GM23338 (cell line): Measurements from ENCODE around the gene KCNC4. TPM values are rescaled to one million over a fixed set of nuclear protein-coding genes. Genes with fewer than 3 reads are reported as not detected.

Experiments used
- ATAC-seq: fragments of 200-7000 bp; cut with Tn5 transposase; 3 replicates; pipeline ENCODE4 v1.9.1; 2020
- DNase-seq: peaks from one replicate; pipeline ENCODE4 v3.0.0-alpha.2; 2015; ENCODE audit warnings: low spot score
- H2AFZ ChIP-seq: fragments of 200-600 bp; sonication (generic); 2 replicates; pipeline ENCODE4 v1.8.0; 2016; ENCODE audit warnings: antibody characterized with exemption, mild to moderate bottlenecking, moderate library complexity
- H3F3A ChIP-seq: fragments of 200-600 bp; sonication (generic); replicated peaks from 2 replicates; pipeline ENCODE4 v1.8.0; 2017; ENCODE audit warnings: antibody characterized with exemption, mixed run types, low read depth
- H3K27ac ChIP-seq: fragments of 200-600 bp; sonication (generic); 2 replicates; pipeline ENCODE4 v1.6.1; 2016; ENCODE audit warnings: low read depth
- H3K27me3 ChIP-seq: fragments of 200-600 bp; sonication (generic); 2 replicates; pipeline ENCODE4 v1.8.0; 2016; ENCODE audit warnings: mild to moderate bottlenecking, mixed run types, moderate library complexity; ENCODE audit not compliant: insufficient read depth
- H3K36me3 ChIP-seq: fragments of 200-600 bp; sonication (generic); 2 replicates; pipeline ENCODE4 v1.8.0; 2016; ENCODE audit warnings: mild to moderate bottlenecking; ENCODE audit not compliant: insufficient read depth
- H3K4me1 ChIP-seq: fragments of 200-600 bp; sonication (generic); 2 replicates; pipeline ENCODE4 v1.8.0; 2016; ENCODE audit warnings: mild to moderate bottlenecking, moderate library complexity; ENCODE audit not compliant: insufficient read depth
- H3K4me2 ChIP-seq: fragments of 200-600 bp; sonication (generic); 2 replicates; pipeline ENCODE4 v1.7.1; 2017; ENCODE audit warnings: mixed run types
- H3K4me3 ChIP-seq: fragments of 200-600 bp; sonication (generic); 2 replicates; pipeline ENCODE4 v1.6.1; 2016; ENCODE audit warnings: mixed run types
- H3K79me2 ChIP-seq: fragments of 200-600 bp; sonication (generic); replicated peaks from 2 replicates; pipeline ENCODE4 v1.8.0; 2017; ENCODE audit warnings: mild to moderate bottlenecking; ENCODE audit not compliant: insufficient read depth
- H3K9me2 ChIP-seq: fragments of 200-600 bp; sonication (generic); 2 replicates; pipeline ENCODE4 v1.8.0; 2017; ENCODE audit not compliant: insufficient read depth
- H4K20me1 ChIP-seq: fragments of 200-600 bp; sonication (generic); replicated peaks from 2 replicates; pipeline ENCODE4 v1.8.0; 2017; ENCODE audit warnings: mild to moderate bottlenecking; ENCODE audit not compliant: insufficient read depth
- H3K27ac Mint-ChIP-seq: 2 replicates; pipeline ENCODE4 v1.8.0; 2020; ENCODE audit warnings: inconsistent platforms, mild to moderate bottlenecking, moderate library complexity, mixed read lengths
- H3K27me3 Mint-ChIP-seq: 3 replicates; pipeline ENCODE4 v1.8.0; 2022; ENCODE audit warnings: low read depth, mild to moderate bottlenecking, moderate library complexity, mixed read lengths, inconsistent platforms; ENCODE audit not compliant: insufficient read depth, poor library complexity
- H3K36me3 Mint-ChIP-seq: 3 replicates; pipeline ENCODE4 v1.8.0; 2021; ENCODE audit warnings: low read depth, mild to moderate bottlenecking, inconsistent platforms, moderate library complexity, mixed read lengths
- H3K4me1 Mint-ChIP-seq: 3 replicates; pipeline ENCODE4 v1.8.0; 2020; ENCODE audit warnings: mild to moderate bottlenecking, inconsistent platforms, mixed read lengths
- H3K4me3 Mint-ChIP-seq: 3 replicates; pipeline ENCODE4 v1.8.0; 2021; ENCODE audit warnings: moderate library complexity, mild to moderate bottlenecking, inconsistent platforms, mixed read lengths
- H3K9me3 Mint-ChIP-seq: 3 replicates; pipeline ENCODE4 v1.8.0; 2020; ENCODE audit warnings: moderate library complexity, mild to moderate bottlenecking, inconsistent platforms, mixed read lengths
- CREB1 ChIP-seq: fragments of 250-450 bp; sonication (Bioruptor Pico); IDR thresholded peaks from 2 replicates; pipeline ENCODE4 v1.5.0; 2020; ENCODE audit warnings: low read depth, mild to moderate bottlenecking, moderate library complexity
- EZH2 ChIP-seq: fragments of 200-600 bp; sonication (generic); IDR thresholded peaks from one replicate; pipeline ENCODE4 v1.8.0; 2017; ENCODE audit warnings: antibody characterized with exemption, mild to moderate bottlenecking, low read depth; ENCODE audit not compliant: unreplicated experiment
- EZH2phosphoT487 ChIP-seq: fragments of 200-600 bp; sonication (generic); IDR thresholded peaks from one replicate; pipeline ENCODE4 v1.8.1; 2018; ENCODE audit warnings: antibody characterized with exemption; ENCODE audit not compliant: unreplicated experiment
- JUNB ChIP-seq: IDR thresholded peaks from one replicate; pipeline ENCODE4 v1.6.1; 2016; ENCODE audit warnings: antibody characterized with exemption; ENCODE audit not compliant: unreplicated experiment
- NANOG ChIP-seq: IDR thresholded peaks from 2 replicates; pipeline ENCODE4 v1.6.1; 2016; ENCODE audit warnings: antibody characterized with exemption, borderline replicate concordance
- POLR2AphosphoS5 ChIP-seq: IDR thresholded peaks from 2 replicates; pipeline ENCODE4 v1.6.1; 2016; ENCODE audit warnings: antibody characterized with exemption, low read depth
- STAT1 ChIP-seq: IDR thresholded peaks from one replicate; pipeline ENCODE4 v1.6.1; 2016; ENCODE audit warnings: antibody characterized with exemption; ENCODE audit not compliant: unreplicated experiment
- ZNF114 ChIP-seq: fragments of 250-450 bp; sonication (Bioruptor Pico); IDR thresholded peaks from 2 replicates; pipeline ENCODE4 v1.5.0; 2020; ENCODE audit warnings: mild to moderate bottlenecking, moderate library complexity
- ZNF331 ChIP-seq: fragments of 250-450 bp; sonication (Bioruptor Pico); IDR thresholded peaks from 2 replicates; pipeline ENCODE4 v1.5.0; 2020; ENCODE audit warnings: low read depth, mild to moderate bottlenecking, moderate library complexity
- polyA plus RNA-seq: library from polyadenylated mRNA; unstranded; fragments of >200 nt; fragmentation: Nextera tagmentation; extraction: Ambion mirVana; gene quantifications from 2 replicates; pipeline ENCODE4 v1.2.1, GENCODE V29; 2016
- total RNA-seq: library from RNA; depleted of rRNA; stranded (reverse); fragments of >200 nt; shearing (Covaris generic); gene quantifications from 2 replicates; pipeline ENCODE4 v1.2.3, GENCODE V29; 2014
- TF ChIP-seq, protein P1 (sequence below): IDR thresholded peaks from 2 replicates; pipeline ENCODE4 v1.6.1; 2016; ENCODE audit warnings: antibody characterized with exemption
- TF ChIP-seq, protein P2 (sequence below): fragments of 250-450 bp; sonication (Bioruptor Pico); IDR thresholded peaks from 2 replicates; pipeline ENCODE4 v1.5.0; 2020; ENCODE audit warnings: mild to moderate bottlenecking, moderate library complexity
- TF ChIP-seq, protein P3 (sequence below), 2 experiments: fragments of 200-600 bp in 1 of 2; sonication (generic) in 1 of 2; conservative IDR thresholded peaks; 2 replicates each; pipeline versions ENCODE4 v1.5.1 to v1.6.1; 2016 to 2017; ENCODE audit warnings: antibody characterized with exemption in 2 of 2, low read depth in 2 of 2, mild to moderate bottlenecking in 2 of 2, moderate library complexity in 1 of 2
- TF ChIP-seq, protein P4 (sequence below): IDR thresholded peaks from one replicate; pipeline ENCODE4 v1.6.1; 2018; ENCODE audit warnings: antibody characterized with exemption; ENCODE audit not compliant: unreplicated experiment

The KCNC4 gene
- total and polyA plus RNA-seq, 2 experiments from 2014 or later: 3.5 to 10.7 TPM

GRCh38 chr1:110225212-110225611, 15.1 kb downstream of the KCNC4 start:
- no peak for DNase-seq
- Histone ChIP-seq H4K20me1 (no peaks in the 10 kb centered on the region), H3K79me2 (no peaks in the 10 kb centered on the region), H3K9me2 (no peaks in the 10 kb centered on the region), H3F3A (no peaks in the 10 kb centered on the region), H3K36me3 (no peaks in the 10 kb centered on the region), H3K27me3 (no peaks in the 10 kb centered on the region), H3K4me2 (no peak overlapping the region), H2AFZ (no peak overlapping the region), H3K4me3 (no peak overlapping the region), H3K4me1 (no peaks in the 10 kb centered on the region), H3K27ac (no peak overlapping the region)
- H3K4me3 Mint-ChIP-seq: no peak overlapping the region
- no peak overlapping the region for H3K27ac Mint-ChIP-seq
- ATAC-seq: no peak
- peaks cover 21% of the 10 kb centered on the region for H3K4me1 Mint-ChIP-seq
- peaks cover 10% of the 10 kb centered on the region for H3K27me3 Mint-ChIP-seq
- H3K9me3 Mint-ChIP-seq: no peaks in the 10 kb centered on the region
- TF ChIP-seq, protein P1, sequence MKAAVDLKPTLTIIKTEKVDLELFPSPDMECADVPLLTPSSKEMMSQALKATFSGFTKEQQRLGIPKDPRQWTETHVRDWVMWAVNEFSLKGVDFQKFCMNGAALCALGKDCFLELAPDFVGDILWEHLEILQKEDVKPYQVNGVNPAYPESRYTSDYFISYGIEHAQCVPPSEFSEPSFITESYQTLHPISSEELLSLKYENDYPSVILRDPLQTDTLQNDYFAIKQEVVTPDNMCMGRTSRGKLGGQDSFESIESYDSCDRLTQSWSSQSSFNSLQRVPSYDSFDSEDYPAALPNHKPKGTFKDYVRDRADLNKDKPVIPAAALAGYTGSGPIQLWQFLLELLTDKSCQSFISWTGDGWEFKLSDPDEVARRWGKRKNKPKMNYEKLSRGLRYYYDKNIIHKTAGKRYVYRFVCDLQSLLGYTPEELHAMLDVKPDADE: no peak
- TF ChIP-seq, protein P2, sequence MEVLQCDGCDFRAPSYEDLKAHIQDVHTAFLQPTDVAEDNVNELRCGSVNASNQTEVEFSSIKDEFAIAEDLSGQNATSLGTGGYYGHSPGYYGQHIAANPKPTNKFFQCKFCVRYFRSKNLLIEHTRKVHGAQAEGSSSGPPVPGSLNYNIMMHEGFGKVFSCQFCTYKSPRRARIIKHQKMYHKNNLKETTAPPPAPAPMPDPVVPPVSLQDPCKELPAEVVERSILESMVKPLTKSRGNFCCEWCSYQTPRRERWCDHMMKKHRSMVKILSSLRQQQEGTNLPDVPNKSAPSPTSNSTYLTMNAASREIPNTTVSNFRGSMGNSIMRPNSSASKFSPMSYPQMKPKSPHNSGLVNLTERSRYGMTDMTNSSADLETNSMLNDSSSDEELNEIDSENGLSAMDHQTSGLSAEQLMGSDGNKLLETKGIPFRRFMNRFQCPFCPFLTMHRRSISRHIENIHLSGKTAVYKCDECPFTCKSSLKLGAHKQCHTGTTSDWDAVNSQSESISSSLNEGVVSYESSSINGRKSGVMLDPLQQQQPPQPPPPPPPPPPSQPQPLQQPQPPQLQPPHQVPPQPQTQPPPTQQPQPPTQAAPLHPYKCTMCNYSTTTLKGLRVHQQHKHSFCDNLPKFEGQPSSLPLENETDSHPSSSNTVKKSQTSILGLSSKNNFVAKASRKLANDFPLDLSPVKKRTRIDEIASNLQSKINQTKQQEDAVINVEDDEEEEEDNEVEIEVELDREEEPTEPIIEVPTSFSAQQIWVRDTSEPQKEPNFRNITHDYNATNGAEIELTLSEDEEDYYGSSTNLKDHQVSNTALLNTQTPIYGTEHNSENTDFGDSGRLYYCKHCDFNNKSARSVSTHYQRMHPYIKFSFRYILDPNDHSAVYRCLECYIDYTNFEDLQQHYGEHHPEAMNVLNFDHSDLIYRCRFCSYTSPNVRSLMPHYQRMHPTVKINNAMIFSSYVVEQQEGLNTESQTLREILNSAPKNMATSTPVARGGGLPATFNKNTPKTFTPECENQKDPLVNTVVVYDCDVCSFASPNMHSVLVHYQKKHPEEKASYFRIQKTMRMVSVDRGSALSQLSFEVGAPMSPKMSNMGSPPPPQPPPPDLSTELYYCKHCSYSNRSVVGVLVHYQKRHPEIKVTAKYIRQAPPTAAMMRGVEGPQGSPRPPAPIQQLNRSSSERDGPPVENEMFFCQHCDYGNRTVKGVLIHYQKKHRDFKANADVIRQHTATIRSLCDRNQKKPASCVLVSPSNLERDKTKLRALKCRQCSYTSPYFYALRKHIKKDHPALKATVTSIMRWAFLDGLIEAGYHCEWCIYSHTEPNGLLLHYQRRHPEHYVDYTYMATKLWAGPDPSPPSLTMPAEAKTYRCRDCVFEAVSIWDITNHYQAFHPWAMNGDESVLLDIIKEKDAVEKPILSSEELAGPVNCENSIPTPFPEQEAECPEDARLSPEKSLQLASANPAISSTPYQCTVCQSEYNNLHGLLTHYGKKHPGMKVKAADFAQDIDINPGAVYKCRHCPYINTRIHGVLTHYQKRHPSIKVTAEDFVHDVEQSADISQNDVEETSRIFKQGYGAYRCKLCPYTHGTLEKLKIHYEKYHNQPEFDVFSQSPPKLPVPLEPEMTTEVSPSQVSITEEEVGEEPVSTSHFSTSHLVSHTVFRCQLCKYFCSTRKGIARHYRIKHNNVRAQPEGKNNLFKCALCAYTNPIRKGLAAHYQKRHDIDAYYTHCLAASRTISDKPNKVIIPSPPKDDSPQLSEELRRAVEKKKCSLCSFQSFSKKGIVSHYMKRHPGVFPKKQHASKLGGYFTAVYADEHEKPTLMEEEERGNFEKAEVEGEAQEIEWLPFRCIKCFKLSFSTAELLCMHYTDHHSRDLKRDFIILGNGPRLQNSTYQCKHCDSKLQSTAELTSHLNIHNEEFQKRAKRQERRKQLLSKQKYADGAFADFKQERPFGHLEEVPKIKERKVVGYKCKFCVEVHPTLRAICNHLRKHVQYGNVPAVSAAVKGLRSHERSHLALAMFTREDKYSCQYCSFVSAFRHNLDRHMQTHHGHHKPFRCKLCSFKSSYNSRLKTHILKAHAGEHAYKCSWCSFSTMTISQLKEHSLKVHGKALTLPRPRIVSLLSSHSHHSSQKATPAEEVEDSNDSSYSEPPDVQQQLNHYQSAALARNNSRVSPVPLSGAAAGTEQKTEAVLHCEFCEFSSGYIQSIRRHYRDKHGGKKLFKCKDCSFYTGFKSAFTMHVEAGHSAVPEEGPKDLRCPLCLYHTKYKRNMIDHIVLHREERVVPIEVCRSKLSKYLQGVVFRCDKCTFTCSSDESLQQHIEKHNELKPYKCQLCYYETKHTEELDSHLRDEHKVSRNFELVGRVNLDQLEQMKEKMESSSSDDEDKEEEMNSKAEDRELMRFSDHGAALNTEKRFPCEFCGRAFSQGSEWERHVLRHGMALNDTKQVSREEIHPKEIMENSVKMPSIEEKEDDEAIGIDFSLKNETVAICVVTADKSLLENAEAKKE (CRISPR knock-in tag): no peak
- no peak for TF ChIP-seq ZNF331 (CRISPR knock-in tag)
- no peak for TF ChIP-seq EZH2
- TF ChIP-seq EZH2phosphoT487: no peak
- no peak for TF ChIP-seq ZNF114 (CRISPR knock-in tag)
- TF ChIP-seq, protein P3, sequence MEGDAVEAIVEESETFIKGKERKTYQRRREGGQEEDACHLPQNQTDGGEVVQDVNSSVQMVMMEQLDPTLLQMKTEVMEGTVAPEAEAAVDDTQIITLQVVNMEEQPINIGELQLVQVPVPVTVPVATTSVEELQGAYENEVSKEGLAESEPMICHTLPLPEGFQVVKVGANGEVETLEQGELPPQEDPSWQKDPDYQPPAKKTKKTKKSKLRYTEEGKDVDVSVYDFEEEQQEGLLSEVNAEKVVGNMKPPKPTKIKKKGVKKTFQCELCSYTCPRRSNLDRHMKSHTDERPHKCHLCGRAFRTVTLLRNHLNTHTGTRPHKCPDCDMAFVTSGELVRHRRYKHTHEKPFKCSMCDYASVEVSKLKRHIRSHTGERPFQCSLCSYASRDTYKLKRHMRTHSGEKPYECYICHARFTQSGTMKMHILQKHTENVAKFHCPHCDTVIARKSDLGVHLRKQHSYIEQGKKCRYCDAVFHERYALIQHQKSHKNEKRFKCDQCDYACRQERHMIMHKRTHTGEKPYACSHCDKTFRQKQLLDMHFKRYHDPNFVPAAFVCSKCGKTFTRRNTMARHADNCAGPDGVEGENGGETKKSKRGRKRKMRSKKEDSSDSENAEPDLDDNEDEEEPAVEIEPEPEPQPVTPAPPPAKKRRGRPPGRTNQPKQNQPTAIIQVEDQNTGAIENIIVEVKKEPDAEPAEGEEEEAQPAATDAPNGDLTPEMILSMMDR (conservative IDR thresholded peaks at IDR 0.05; ENCODE audit: low read depth in 2 of 2): no peak
- TF ChIP-seq, protein P4, sequence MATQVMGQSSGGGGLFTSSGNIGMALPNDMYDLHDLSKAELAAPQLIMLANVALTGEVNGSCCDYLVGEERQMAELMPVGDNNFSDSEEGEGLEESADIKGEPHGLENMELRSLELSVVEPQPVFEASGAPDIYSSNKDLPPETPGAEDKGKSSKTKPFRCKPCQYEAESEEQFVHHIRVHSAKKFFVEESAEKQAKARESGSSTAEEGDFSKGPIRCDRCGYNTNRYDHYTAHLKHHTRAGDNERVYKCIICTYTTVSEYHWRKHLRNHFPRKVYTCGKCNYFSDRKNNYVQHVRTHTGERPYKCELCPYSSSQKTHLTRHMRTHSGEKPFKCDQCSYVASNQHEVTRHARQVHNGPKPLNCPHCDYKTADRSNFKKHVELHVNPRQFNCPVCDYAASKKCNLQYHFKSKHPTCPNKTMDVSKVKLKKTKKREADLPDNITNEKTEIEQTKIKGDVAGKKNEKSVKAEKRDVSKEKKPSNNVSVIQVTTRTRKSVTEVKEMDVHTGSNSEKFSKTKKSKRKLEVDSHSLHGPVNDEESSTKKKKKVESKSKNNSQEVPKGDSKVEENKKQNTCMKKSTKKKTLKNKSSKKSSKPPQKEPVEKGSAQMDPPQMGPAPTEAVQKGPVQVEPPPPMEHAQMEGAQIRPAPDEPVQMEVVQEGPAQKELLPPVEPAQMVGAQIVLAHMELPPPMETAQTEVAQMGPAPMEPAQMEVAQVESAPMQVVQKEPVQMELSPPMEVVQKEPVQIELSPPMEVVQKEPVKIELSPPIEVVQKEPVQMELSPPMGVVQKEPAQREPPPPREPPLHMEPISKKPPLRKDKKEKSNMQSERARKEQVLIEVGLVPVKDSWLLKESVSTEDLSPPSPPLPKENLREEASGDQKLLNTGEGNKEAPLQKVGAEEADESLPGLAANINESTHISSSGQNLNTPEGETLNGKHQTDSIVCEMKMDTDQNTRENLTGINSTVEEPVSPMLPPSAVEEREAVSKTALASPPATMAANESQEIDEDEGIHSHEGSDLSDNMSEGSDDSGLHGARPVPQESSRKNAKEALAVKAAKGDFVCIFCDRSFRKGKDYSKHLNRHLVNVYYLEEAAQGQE: no peak
- TF ChIP-seq CREB1 (CRISPR knock-in tag): no peak
- TF ChIP-seq NANOG: no peak
- no peak for TF ChIP-seq STAT1
- no peak for TF ChIP-seq POLR2AphosphoS5
- TF ChIP-seq JUNB: no peak
- H3K36me3 Mint-ChIP-seq: peaks cover 17% of the 10 kb centered on the region; the same call in 2 of the 3 replicates
